ENCODE data around the gene SCGB1A1. TPM values are rescaled to one million over a fixed set of nuclear protein-coding genes. Genes with fewer than 3 reads are reported as not detected.
A peak's percentile ranks its signal among the peaks of the same experiment; 100 is the strongest.

Gene SCGB1A1
- total RNA-seq, 1 donor from 2014 or later = not detected

DNA sequence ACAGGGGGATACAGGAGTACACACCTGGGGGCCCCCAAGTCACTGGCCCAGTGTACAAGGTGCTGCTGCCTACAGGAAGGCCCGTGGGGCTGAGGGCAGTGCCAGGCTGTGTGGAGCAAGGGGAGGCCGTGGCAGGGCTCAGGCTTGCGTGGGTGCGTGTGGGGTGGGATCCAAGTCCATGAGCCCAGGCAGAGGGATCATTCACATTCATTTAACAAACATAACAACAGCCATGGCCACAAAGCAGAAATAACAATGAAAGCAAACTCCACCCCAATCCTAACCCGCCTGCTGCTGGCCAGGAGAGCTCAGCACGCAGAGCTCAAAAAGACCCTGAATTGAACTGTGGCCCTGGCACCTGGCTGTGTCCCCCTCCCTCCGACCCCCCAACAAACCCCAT is 17.0 kb upstream of the SCGB1A1 start:
- no peaks in the 10 kb centered on the region for H3K27me3 Mint-ChIP-seq
- no peaks in the 10 kb centered on the region for H3K9me3 Mint-ChIP-seq
- no peak for DNase-seq
- H3K36me3 Mint-ChIP-seq (ENCODE audit: low read depth) = peaks cover 3% of the 10 kb centered on the region
- peak overlapping the region; percentile 83 for H3K4me3 Mint-ChIP-seq
- intact Hi-C loops (cut with micrococcal nuclease) = no loop called here
- peak overlapping the region; percentile 96 for H3K27ac Mint-ChIP-seq
- peaks cover 31% of the 10 kb centered on the region for H3K4me1 Mint-ChIP-seq

DNA sequence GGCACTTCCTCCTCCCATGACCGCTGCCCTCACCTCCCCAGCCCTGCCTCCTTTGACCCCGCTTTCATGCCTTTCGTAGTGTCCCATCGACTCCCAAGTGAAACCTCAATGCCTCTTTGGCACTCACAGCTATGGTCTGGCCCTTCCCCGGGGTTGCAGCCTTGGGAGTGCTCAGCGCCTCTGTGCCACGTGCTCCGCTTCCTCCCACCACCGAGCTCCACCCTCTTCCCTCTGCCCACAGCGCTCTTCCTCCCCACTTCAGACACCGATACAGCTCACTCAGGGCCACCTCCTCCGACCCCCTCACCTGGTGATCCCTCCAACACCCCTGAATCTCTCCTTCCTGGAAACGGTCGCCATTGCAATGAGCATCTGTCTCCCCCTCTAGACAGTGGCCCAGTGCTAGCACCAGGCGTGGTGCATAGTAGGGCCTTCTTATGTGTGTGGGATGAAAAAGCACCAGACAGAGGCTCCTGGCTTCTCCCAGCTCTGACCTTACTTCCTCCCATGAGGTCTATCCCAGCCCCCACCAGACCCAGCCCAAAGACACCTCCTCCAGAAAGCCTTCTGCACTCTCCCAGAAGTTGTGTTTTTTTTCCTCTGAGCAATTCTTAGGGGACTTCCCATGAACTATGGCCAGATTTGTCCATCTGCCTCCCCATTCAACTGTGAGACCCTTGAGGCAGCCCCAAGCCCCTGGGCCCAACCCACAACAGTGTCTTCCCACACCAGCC is 16.4 kb upstream of the SCGB1A1 start:
- peak overlapping the region; percentile 83 for H3K4me3 Mint-ChIP-seq
- peak overlapping the region; percentile 96 for H3K27ac Mint-ChIP-seq
- H3K27me3 Mint-ChIP-seq = no peaks in the 10 kb centered on the region
- no peaks in the 10 kb centered on the region for H3K9me3 Mint-ChIP-seq
- peak; percentile 87 for DNase-seq
- intact Hi-C loops (cut with micrococcal nuclease) = no loop called here
- H3K36me3 Mint-ChIP-seq (ENCODE audit: low read depth) = peaks cover 3% of the 10 kb centered on the region
- peaks cover 31% of the 10 kb centered on the region for H3K4me1 Mint-ChIP-seq

DNA sequence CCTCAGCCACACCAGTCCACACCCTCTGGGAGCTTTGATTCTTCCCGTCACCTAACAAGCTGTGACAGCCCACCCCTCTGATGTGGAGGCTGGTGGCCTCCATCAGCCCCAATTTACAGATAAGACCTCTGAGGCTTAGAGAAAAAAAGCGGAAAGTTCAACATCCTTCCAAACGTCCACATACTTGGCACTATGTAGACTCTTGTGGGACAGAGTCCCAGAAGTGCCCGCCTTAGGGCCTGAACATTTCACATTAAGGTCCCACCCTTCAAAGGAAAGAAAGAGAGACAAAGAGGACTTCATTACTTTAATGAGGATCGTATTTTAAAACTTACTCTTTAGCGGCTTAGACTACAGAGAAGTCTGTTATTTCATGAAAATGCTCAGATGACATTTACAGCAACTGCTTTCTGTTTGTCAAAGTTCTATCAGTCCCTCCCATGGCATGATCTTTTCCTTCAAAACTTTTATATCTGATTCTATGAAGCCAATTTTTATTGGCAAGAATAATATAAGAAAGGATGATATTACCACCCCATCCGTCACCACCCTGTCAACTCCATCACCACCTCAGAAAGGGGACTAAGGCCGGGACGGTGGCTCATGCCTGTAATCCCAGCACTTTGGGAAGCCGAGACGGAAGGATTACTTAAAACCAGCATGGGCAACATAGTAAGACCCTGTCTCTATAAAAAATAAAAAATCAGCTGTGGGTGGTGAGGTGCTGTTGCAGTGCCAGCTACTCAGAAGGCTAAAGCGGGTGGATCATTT is 15.7 kb upstream of the SCGB1A1 start:
- Mint-ChIP-seq H3K27me3 (no peaks in the 10 kb centered on the region), H3K9me3 (no peaks in the 10 kb centered on the region), H3K36me3 (ENCODE audit: low read depth) (peaks cover 3% of the 10 kb centered on the region), H3K4me3 (peak overlapping the region; percentile 83), H3K4me1 (peaks cover 31% of the 10 kb centered on the region), H3K27ac (peak overlapping the region; percentile 96)
- no peak for DNase-seq
- intact Hi-C loops (cut with micrococcal nuclease) = no loop called here

DNA sequence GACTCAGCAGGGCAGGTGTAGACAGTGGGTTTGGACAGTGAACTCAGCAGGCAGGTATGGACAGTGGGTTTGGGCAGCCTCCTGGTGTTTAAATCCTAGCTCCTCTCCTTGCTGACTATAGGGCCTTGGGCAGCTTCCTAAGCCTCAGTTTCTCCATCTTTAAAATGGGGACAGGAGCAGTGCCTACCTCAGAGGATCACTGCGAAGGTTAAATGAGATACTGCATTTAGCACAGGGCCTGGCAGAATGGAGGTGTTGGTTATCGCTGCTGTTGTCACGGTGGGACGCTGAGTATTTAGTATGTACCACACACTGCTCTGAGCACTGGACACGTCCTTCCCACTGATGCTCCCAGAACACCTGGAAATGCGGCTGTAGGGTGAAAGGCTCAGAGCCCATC is 14.4 kb upstream of the SCGB1A1 start:
- Mint-ChIP-seq H3K27ac (no peak overlapping the region), H3K4me1 (peaks cover 22% of the 10 kb centered on the region), H3K9me3 (no peaks in the 10 kb centered on the region), H3K36me3 (ENCODE audit: low read depth) (peaks cover 3% of the 10 kb centered on the region), H3K27me3 (no peaks in the 10 kb centered on the region), H3K4me3 (no peak overlapping the region)
- intact Hi-C loops (cut with micrococcal nuclease) = no loop called here
- no peak for DNase-seq

DNA sequence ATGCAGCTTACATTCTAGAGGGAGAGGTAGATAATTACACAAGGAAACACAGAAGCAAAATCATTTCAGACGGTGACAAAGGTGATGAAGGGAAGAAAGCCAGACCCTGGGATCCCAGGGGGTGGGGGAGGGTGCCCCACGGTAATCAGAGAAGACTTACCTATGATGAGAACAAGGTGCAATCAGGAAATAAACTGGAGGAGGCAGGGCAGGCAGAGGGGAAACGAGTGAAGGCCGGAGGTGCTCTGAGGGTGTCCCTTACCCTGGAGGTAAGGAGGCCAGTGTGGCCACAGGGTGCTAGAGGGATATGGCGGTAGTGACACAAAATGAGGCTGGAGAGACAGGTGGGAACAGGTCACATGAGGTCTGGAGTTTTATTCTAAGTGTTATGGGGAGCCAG is 13.9 kb upstream of the SCGB1A1 start:
- intact Hi-C loops (cut with micrococcal nuclease) = no loop called here

DNA sequence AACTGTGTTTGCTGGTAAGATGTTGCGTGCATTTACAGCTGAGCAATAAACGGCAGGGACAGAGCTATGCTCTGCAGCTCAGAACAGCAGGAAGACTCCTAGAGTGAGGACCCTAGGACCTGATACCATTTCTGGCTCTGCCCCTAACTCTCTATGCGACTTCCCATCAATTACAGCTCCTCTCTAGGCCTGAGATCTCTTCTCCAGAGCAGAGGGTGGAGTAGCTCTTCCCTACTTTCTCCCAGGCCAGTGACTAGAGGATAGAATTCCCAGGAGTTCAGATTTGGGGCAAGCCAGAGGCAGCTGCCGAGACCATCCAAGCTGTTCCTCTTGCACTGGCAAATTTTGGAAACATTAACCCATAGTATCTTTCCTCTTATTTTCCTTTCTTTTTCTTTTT is 12.8 kb upstream of the SCGB1A1 start:
- intact Hi-C loops (cut with micrococcal nuclease) = no loop called here
- Mint-ChIP-seq H3K36me3 (ENCODE audit: low read depth) (peaks cover 3% of the 10 kb centered on the region), H3K27me3 (no peaks in the 10 kb centered on the region), H3K4me3 (no peak overlapping the region), H3K27ac (no peak overlapping the region), H3K4me1 (peaks cover 19% of the 10 kb centered on the region), H3K9me3 (no peaks in the 10 kb centered on the region)
- DNase-seq = no peak

More for the DNA sequence above, 13.9 kb upstream of the SCGB1A1 start:
- DNase-seq = no peak
- Mint-ChIP-seq H3K36me3 (ENCODE audit: low read depth) (peaks cover 3% of the 10 kb centered on the region), H3K9me3 (no peaks in the 10 kb centered on the region), H3K27me3 (no peaks in the 10 kb centered on the region), H3K4me3 (no peak overlapping the region), H3K27ac (no peak overlapping the region), H3K4me1 (peaks cover 19% of the 10 kb centered on the region)

DNA sequence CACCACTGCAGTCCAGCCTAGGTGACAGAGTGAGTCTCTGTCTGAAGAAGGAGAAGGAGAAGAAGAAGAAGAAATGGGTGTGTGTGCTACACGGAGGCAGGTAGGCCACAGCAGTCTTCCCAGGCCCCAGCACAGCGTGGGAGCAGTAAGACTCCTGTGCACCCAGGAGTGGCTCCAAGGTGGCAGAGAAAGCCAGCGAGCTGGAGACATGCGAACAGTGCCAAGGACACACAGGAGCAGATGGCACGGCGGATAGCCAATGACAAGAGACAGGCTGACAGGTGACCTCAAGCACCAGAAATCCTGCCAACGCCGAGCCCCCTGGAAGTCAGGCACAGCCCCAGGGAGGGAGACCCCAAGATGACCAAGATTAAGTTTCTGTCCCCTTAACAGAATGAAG is 9.0 kb upstream of the SCGB1A1 start:
- no peak overlapping the region for H3K4me3 Mint-ChIP-seq
- DNase-seq = no peak
- H3K9me3 Mint-ChIP-seq = no peaks in the 10 kb centered on the region
- no peaks in the 10 kb centered on the region for H3K27me3 Mint-ChIP-seq
- H3K27ac Mint-ChIP-seq = no peak overlapping the region
- H3K4me1 Mint-ChIP-seq = no peaks in the 10 kb centered on the region
- intact Hi-C loops (cut with micrococcal nuclease) = no loop called here
- no peaks in the 10 kb centered on the region for H3K36me3 Mint-ChIP-seq (ENCODE audit: low read depth)

DNA sequence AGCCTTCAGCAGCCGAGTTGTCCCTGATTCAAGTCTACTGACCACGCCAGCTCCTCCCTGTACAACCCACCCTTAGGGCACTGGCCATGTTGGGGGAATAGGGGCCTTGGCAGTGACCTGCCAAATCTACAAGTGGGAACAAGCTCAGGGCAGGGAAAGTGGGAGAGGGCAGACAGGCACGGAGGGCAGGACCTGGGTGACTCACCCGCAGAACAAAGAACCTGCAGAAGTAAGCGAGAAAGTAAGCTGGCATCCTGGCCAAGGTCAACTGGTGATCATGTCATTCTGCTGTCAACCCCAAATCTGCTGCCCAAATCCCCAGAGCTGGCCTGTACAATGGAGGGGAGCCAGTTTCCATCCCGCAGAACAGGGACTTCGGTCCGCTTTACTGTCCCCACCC is 7.9 kb upstream of the SCGB1A1 start:
- H3K36me3 Mint-ChIP-seq (ENCODE audit: low read depth) = no peaks in the 10 kb centered on the region

DNA sequence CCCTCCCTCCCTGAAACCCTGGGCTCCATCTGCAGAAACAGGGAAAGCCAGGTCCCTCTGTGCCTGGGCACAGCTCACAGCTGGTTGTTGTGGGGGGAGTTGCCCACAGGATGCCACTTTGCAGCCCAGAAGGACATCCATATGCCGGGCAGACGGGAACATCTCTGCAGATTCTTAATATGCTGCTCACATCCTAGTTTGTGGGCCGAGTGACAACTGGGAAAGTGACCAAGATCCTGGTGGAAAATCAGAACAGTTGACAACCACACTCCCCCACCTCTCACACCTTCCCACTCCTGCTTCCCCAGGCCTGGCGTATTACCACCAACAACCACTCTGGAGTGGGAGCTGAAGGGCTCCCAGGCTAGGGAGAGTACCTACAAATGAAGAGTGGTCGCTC is 7.3 kb upstream of the SCGB1A1 start:
- no peaks in the 10 kb centered on the region for H3K27me3 Mint-ChIP-seq
- no peak overlapping the region for H3K4me3 Mint-ChIP-seq
- H3K4me1 Mint-ChIP-seq = no peaks in the 10 kb centered on the region
- no peaks in the 10 kb centered on the region for H3K9me3 Mint-ChIP-seq
- DNase-seq = no peak
- H3K36me3 Mint-ChIP-seq (ENCODE audit: low read depth) = no peaks in the 10 kb centered on the region
- no peak overlapping the region for H3K27ac Mint-ChIP-seq
- intact Hi-C loops (cut with micrococcal nuclease) = no loop called here

More for the DNA sequence above, 7.9 kb upstream of the SCGB1A1 start:
- no peak overlapping the region for H3K4me3 Mint-ChIP-seq
- intact Hi-C loops (cut with micrococcal nuclease) = no loop called here
- no peak overlapping the region for H3K27ac Mint-ChIP-seq
- no peaks in the 10 kb centered on the region for H3K27me3 Mint-ChIP-seq
- no peaks in the 10 kb centered on the region for H3K4me1 Mint-ChIP-seq
- DNase-seq = no peak
- H3K9me3 Mint-ChIP-seq = no peaks in the 10 kb centered on the region

DNA sequence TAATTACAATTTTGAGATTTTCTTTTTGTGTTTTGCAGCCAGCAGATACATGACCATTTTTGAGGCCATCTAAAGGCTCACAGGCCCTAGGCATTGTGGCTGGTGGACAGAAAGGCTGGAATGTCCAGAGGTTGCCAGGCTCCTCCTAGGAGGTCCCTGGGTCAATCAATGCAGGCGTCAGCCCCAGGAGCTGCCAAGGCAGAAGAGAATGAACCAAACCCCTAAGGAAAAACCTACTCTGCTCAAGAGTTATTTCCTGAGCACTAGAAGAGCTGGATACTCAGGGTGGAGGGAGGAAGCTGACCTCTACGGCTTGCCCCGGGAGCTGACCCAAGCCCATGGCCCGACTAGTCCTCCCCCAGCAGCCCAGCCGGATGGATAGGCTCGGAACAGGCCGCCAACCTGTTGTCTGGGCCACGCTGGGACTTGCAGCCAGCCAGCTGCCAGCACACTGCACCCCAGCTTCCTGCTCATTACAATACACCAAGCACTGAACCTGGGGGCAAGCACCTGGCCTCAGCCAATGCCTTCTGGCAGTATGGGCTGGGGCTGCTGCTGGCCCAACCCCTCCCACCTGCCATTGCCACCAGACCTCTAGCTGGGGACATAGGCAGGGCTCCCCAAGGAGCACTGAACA is 5.7 kb upstream of the SCGB1A1 start:
- H3K4me1 Mint-ChIP-seq = no peaks in the 10 kb centered on the region
- intact Hi-C loops (cut with micrococcal nuclease) = no loop called here
- H3K36me3 Mint-ChIP-seq (ENCODE audit: low read depth) = no peaks in the 10 kb centered on the region
- H3K9me3 Mint-ChIP-seq = no peaks in the 10 kb centered on the region
- DNase-seq = no peak
- H3K4me3 Mint-ChIP-seq = no peak overlapping the region
- no peak overlapping the region for H3K27ac Mint-ChIP-seq
- no peaks in the 10 kb centered on the region for H3K27me3 Mint-ChIP-seq

DNA sequence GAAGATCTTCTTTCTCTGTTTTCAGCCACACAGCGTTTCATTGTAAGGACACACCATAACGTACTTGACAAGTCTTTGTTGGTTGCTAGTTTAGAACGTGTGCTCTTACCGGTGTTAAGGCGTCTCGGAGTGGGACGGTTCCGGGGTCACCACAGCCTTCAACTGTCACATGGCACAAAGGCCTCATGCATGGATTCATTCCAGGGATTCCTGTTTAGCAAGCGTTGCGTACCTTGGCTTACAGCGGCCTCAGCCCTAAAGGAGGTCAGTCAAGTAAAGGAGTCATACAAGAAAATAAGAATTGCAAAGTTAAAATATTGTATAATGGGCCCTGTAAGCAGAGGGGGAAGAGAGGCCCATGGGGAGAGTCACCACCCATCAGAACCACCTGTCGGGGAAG is 2.2 kb upstream of the SCGB1A1 start:
- intact Hi-C loops (cut with micrococcal nuclease) = no loop called here
- Mint-ChIP-seq H3K4me3 (no peak overlapping the region), H3K9me3 (no peaks in the 10 kb centered on the region)

DNA sequence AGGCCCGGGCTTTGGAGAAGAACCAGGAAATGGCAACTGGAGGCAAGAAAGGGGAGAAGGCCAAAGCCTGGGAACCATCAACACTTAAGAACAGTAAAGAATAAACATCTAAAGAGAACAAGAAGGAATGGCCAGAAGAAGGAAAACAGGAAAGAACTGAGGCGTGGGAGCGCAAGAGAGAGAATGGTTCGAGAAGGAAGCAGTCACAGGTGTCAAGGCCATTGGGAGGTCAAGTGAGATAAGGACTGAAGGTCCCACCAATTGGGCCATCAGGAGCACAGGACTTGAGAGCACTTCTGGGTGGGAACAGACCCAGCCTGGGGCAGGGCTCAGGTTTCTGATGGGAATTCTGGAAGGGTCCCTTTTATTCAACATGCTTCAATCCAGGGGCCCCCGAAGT is 697 bp upstream of the SCGB1A1 start:
- H3K27me3 Mint-ChIP-seq = no peaks in the 10 kb centered on the region
- H3K4me1 Mint-ChIP-seq = no peaks in the 10 kb centered on the region
- H3K4me3 Mint-ChIP-seq = no peak overlapping the region
- H3K27ac Mint-ChIP-seq = no peak overlapping the region
- no peaks in the 10 kb centered on the region for H3K9me3 Mint-ChIP-seq
- intact Hi-C loops (cut with micrococcal nuclease) = no loop called here
- DNase-seq = no peak
- no peaks in the 10 kb centered on the region for H3K36me3 Mint-ChIP-seq (ENCODE audit: low read depth)

More for the DNA sequence above, 2.2 kb upstream of the SCGB1A1 start:
- Mint-ChIP-seq H3K27ac (no peak overlapping the region), H3K4me1 (no peaks in the 10 kb centered on the region), H3K36me3 (ENCODE audit: low read depth) (no peaks in the 10 kb centered on the region), H3K27me3 (no peaks in the 10 kb centered on the region)
- DNase-seq = no peak

DNA sequence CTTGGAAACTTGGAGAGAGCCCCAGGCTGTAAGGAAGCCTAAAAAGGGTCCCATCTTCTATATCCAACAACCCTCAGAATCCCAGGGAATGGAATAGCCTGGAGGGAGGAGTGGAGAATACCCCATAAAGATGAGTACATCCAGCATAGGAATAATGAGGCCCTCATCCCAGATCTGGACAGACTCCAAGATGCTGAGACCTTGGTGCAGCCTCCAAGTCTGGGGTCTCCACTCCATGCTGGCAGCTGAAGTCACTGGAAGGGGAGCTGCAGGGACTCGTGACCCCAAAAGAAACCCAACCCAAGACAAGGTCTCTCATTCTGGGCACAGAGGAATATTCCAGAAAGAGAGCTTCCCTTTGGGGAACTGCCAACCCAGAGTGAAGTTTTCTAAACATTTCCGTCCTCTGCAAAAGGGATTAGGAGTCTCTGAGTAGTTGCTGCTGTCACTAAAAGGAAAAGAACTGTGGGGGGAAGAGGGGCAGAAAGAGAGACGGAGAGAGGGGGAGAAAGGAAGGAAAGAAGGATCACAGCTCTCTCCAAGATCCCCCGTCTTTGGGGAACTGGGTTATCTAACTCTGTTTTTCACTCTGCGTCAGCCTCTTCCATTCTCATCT is 589 bp downstream of the SCGB1A1 start:
- H3K27ac Mint-ChIP-seq = no peak overlapping the region
- H3K4me3 Mint-ChIP-seq = no peak overlapping the region

DNA sequence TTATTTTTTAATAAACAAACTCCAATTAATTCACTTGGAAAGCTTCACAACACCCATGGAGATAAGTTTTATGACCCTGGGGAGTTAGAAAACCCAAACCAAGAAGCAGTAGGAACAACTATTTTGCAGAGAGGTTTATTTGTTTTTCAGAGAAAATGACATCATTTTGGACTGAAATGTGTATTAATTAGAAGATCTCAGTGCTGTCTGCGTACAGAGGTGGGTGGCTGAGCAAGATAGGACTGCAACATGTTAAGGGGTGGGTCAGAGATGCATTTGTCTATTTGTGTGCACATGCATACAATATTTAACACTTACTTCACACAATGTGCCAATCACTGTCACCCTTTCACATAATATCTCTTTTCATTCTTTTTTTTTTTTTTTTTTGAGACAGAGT is 1.1 kb downstream of the SCGB1A1 start:
- H3K27me3 Mint-ChIP-seq = peaks cover 5% of the 10 kb centered on the region
- H3K27ac Mint-ChIP-seq = no peak overlapping the region
- peaks cover 5% of the 10 kb centered on the region for H3K4me1 Mint-ChIP-seq
- H3K9me3 Mint-ChIP-seq = no peaks in the 10 kb centered on the region
- intact Hi-C loops (cut with micrococcal nuclease) = loop anchor here (10.0 kb wide), 2 partner anchors 255 to 465 kb away; partner anchors contain the start of genes LBHD1, SLC3A2, UBXN1 and UQCC3
- no peak for DNase-seq
- H3K36me3 Mint-ChIP-seq (ENCODE audit: low read depth) = no peaks in the 10 kb centered on the region
- no peak overlapping the region for H3K4me3 Mint-ChIP-seq

More for the DNA sequence above, 589 bp downstream of the SCGB1A1 start:
- H3K4me1 Mint-ChIP-seq = peaks cover under 1% of the 10 kb centered on the region
- no peaks in the 10 kb centered on the region for H3K36me3 Mint-ChIP-seq (ENCODE audit: low read depth)
- intact Hi-C loops (cut with micrococcal nuclease) = no loop called here
- no peaks in the 10 kb centered on the region for H3K9me3 Mint-ChIP-seq
- no peak for DNase-seq
- peaks cover 5% of the 10 kb centered on the region for H3K27me3 Mint-ChIP-seq

Data from activated CD4-positive, alpha-beta T cell treated with anti-CD3 and anti-CD28 coated beads, Interleukin-2, amount 10 ng/mL, durations not matched to agents 24 days and 14 days (primary cell).